Measurements from ENCODE around the gene PTPRR.

Gene PTPRR

DNA sequence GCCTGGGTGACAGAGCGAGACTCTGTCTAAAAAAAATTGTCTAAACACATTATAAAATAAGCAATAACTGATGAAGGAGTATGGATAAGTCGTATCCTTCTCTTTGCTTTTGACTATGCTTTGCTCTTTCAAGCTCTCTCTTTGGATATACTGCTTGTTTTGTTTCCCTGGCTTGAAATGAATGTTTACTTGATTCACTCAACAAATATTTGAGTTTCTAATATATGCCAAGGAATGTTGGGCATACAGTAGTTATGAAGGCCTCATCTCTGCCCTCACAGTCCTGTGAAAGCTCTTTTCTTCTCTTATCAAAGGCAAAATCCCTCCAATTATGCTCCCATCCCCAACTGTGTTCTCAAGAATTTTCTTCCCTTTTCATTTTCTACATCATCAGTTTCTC lies 123.5 kb downstream of the PTPRR start:
- DNase-seq (ENCODE audit: low read depth) = no peak

DNA sequence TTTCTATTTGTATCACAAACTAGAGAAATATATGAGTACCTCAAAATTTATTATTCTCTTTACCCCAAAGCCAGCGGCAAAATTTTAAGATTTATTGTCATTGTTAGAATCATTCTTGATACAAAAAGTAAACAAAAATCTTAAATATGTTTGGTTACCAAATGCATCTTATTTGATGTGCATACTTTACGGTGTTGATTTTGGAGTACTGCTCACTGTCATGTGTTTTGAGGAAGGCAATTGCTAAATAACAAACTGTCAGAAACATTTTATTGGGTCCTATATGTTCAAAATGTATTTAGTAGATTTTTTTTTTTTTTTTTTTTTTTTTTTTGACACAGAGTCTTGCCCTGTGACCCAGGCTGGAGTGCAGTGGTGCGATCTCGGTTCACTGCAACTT lies 124.9 kb downstream of the PTPRR start:
- DNase-seq (ENCODE audit: low read depth) = no peak

DNA sequence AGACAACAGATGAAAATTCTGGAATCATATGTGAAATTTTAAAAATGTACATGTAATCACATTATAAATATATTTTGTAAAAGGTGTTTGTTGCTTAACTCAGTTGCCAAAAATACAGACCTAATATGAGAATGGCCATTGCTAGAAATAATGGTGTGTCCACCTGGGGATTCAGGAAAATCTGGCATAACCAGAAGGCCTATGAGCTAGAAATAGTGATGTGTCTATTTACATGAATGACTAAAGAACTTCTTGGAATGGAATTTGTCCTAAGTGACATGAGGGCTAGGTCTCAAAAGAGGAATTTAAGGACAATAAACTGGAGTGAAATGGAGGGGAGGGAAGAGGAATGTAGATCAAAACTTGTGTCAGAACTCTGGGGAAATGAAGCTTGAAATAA lies 126.4 kb downstream of the PTPRR start:
- no peak for DNase-seq (ENCODE audit: low read depth)

DNA sequence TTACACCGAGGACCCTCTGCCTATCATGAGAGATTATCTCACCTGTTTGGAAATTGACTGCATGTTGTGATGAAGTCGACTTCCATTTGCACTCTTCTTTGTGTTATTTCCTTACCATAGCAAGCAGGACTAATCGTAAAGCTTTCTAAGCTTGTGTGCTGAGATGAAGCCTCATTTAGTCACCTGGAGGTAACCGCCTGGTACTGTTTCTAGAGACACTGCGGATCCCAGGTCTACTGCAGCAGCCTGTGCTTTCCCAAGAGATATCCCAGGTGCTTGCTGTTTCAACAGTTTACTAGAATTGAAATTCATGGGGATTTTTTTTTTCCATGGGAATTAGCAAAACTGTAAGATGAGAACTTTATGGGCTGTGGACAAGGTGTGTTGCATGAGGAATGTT lies 131.8 kb downstream of the PTPRR start:
- no peak for DNase-seq (ENCODE audit: low read depth)

DNA sequence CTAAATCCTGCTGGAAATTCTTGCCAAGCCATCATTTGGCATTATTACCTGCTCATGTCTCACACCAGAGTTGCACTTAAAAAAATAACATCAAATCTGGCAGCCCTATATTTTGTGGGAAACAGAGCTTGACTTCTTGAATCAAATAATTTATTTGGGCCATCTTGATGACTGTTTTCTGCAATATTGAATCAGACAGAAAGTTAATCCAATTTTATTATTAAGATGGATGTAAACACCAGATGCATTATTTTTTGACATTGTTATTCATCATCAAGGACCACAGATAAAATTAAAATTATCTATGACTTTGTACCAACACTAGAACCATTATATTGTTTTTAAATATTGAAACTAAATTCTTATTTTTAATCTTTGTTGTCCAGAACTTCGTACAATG lies 132.9 kb downstream of the PTPRR start:
- DNase-seq (ENCODE audit: low read depth) = no peak

DNA sequence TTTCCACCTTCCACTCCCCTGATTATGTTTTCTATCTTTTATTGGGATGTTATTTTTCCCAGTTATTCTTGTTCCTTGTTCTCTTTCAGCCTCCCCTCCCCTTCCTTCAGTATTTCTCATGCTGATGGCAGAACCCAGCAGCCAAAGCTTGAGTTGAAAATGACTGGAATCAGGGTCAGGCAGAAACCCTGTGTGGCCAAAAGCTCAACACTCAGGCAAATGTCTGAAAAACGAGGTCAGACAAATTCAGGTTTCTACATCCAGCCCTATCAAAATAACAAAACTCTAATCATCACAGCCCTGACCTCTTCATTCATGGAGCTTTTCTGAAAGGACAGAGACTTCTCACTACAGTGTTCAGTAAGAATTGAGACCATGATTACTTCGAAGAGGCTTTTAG lies 134.6 kb downstream of the PTPRR start:
- no peak for DNase-seq (ENCODE audit: low read depth)

DNA sequence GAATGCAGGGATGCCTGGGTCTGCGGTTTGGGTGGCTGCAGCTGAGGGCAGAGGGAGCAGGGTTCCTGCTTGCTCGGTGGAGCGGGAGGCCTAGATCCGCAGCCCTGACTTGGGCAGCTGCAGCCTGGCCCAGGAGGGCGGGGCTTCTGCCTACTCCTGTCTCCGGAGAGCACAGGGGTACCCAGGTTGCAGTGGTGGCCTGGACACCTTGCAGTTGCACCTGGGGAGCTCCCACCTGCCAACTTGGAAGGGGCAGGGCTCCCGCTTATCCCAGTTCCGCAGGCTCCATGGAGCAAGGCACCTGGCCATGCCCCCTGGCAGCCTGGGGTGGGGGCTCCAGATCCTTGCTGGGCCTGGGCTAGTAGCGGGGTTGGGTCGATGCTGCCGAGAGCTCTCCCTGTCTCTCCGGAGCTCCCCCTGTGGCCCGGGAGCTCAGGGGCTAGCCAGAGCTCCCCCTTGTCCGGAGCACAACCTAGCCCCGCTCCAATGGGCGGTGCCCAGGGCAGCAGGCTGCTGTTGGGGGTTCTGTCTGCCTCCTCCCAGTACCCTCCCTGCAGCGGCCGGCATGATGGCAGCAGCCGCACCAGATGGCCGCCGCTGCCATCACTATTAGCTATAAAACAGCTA lies 136.4 kb downstream of the PTPRR start:
- no peak for DNase-seq (ENCODE audit: low read depth)

DNA sequence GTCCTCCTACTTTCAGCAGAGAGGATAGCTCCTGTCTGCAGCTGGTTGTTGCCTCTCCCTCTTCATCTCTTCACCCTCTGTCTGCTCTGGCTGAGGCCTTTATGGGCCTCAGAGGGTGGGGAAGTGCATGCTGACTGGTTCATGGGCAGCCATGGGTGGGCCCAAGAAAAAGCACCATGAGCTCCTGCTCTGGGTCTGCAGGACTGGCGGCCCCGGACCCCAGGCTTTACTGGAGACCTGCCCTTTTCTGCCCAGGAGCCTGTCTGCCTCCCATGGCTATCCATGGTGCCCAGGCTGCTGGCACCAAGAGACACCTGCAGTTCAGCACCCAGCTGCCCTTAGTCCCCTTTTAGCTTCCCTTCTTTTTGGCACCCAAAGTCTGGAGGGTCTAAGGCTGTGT lies 137.1 kb downstream of the PTPRR start:
- DNase-seq (ENCODE audit: low read depth) = no peak

DNA sequence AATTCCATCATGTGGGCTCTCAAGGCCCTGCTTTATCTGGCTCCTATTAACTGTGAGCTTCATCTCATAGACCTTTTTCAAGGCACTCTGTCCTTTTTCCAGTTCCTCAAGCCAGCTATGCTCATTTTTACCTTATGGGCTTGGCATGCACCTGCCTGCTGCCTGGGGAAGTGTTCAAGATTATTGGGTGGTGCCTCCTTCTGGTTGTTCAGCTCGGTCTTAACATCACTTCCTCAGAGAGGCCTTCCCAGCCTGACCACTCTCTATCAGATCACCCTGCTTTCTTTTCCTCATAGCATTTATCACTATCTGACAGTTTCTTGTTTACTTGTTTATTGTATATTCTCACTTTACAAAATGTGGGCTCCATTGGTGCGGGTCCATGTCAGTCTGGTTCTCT lies 141.3 kb downstream of the PTPRR start:
- DNase-seq (ENCODE audit: low read depth) = no peak

DNA sequence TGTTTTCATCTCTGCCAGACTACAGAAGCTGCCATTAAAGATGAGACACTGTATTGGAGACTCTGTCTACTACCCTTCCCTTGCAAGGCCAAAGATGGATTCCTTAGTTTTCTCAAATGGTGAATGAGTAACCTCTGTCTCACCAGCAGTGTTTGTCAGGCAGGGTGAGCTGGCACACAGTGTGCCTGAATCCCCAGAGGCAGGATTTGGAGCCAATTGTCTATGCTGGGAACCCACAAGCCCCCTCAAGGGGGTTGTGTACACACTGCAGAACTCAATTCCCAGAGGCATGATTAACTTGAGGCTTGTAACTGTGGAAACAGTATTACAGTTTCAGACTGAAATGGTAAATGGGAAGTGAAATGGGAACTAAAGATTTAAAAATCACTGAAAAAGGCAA lies 146.5 kb downstream of the PTPRR start:
- no peak for DNase-seq (ENCODE audit: low read depth)

DNA sequence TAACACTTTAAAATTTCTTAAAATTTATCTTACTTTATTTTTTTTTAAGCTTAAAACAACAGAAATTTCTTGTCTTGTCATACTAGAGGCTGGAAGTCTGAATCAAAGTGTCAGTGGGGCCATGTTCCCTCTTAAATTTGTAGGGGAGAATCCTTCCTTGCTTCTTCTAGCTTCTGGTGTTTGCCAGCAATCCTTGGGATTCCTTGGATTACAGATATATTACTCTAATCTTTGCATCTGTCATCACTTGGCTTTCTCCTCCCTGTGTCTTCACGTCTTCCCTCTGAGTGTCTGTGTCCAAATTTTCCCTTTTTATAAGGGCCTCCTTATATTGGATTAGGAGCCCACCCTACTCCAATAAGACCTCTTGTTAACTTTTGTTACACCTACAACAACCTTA lies 147.7 kb downstream of the PTPRR start:
- no peak for DNase-seq (ENCODE audit: low read depth)

DNA sequence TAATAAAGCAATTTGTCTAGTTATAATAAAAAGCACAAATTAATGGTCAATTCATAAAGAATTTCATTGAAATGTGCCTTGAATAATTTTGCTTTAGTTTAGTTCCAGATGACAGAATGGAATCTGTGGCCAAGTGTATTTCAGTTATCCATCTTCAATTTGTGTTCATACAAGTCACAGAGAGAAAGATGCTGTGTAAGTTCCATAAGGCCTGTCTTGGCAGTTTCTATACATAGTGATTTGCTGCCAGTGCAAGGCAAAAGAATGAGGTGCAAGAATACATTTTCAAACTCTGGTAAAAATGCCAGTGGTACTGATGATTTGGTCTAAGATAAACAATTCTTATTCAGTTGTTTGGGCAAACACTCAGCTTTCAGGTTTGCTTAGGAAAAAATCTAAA lies 149.0 kb downstream of the PTPRR start:
- DNase-seq (ENCODE audit: low read depth) = no peak

DNA sequence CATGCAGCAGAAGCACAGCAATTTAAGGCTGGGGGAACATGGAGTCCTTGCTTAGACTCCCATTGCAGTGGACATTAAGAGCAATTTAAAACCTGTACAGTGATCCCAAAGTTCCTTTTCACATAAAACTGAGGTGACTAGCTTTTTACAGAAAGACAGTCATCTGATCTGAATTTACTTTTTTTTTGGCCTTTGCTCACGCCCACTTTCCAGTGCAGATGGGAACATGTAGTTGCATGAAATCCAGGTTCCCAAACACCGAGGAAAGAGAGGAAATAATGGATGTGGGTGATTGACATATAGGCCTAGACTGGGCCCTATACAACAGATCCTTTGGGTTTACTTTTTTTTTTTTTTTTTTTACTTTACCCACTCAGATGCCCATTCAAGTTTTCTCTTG lies 156.9 kb downstream of the PTPRR start:
- DNase-seq (ENCODE audit: low read depth) = no peak

DNA sequence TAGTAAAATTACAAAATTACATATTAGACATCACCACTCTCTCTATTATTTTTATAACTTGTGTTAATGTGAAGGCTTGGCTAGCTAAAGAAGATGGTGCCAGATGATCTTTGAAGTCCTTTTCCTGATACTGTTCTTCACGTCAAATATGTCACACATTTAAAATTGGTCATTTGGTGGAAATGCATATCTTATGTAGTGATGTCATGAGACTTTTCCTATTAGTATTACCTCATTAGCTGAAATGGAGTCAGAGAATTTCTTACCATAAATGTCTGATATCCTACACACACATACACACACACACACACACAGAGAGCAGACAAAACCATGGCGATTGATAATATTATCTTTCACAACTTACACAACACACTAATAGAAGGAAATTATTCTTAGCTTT lies 158.5 kb downstream of the PTPRR start:
- no peak for DNase-seq (ENCODE audit: low read depth)

DNA sequence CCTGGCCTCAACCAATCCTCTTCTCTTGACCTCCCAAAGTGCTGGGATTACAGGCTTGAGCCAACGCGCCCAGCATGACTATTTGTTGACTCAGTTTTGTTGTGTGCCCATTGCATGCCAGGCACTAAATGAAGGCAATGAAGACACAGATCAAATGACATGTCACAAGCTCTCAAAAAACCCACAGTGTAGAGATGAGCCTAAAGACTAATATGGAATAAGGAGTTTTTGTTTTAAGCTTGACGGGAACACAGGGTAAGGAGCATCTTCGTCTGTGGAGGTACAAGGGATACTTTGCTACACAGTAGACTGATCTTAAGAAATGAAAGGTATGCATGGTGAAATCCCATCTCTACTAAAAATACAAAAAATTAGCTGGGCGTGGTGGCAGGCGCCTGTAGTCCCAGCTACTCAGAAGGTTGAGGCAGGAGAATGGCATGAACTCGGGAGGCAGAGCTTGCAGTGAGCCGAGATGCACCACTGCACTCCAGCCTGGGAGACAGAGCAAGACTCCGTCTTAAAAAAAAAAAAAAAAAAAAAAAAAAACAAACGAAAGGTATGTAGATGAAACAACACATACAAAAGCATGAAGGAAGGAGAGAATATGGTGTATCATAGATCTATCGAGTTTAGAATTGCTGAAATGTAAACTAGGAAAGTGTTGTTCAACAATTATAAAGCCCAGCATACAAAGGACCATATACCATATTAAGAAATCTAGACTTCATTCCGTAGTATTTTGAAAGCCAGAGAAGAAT lies 161.2 kb downstream of the PTPRR start:
- no peak for DNase-seq (ENCODE audit: low read depth)

DNA sequence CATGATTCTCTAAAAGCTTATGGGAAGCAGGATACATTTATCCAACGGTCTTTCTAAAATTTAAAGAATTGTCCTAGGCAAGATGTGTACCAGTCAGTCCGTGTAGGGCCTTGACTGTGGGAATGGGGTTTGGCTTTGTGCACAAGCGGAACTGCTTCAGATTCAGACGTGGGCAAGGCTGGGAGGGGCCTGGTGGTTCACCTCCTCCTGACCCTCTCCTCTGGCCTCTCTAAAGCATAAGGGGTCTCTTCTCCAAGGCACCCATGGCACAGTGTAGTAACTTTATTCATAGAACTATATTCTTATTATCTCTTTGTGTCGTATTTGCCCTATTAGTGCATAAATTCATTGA lies 162.1 kb downstream of the PTPRR start:
- DNase-seq (ENCODE audit: low read depth) = no peak

DNA sequence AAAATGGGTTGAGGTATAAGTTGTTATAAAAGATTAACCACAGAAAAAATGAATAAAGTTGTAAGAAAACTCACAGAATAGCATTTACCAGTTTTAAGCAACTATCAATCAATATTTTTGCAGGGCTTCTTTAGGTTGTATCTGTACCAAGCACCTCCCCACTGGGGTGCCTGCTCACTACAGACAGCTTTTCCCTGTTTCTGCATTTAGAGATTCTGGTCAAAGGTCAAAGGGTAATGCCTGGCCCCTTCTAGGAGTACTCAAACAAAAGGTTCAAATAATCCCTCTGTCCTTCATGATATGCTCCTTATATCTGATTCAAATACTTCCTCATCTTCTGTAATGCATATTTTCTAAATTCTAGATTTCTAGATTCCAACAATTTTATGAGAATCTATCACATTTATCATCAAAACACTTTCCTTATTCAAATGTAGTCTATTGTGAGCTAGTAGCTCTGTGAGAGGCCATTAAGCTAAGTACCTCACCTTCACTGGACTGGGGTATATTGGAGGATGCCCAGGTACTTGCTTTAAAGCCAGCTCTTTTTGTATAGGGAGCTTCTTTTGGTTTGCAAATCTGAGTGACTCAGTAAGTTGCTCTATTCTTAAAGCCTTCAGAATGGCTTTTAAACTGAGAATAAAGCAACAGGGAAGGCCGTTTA lies 162.6 kb downstream of the PTPRR start:
- DNase-seq (ENCODE audit: low read depth) = no peak

DNA sequence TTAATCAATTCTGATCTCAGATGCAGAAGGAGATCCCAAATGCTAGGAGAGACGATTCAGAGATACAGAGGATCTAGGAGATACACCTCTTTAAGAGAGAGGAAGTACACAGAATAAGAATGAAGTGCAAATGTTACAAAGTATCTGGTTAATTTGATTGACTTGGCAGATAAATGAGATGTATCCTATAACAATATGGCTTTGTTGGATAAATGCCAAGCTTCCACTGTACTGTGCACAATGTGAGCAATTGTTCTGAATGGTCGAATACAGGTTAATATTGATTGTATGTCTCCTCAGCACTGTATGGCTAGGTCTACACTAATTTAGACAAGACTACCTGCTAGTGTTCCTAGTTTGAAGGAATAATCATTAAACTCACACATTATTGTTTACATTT lies 163.7 kb downstream of the PTPRR start:
- no peak for DNase-seq (ENCODE audit: low read depth)

DNA sequence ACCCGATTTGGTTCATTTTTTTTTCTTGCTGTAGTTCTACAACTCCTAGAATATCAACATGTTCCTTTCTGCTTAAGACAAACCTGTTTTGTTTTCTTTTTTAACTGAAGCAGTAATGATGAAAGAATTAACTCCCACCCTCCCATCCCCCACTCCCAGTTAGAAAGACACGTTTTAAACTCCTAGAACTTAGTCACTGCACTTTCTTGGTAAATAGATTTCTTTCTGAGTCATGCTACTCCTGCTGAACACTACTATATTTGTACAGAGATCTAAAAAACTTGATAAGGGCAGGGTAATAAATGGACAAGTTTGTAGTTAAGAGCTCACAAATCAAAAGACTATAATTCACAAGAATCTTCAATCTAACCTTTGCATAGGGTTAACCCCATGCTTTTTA lies 164.4 kb downstream of the PTPRR start:
- no peak for DNase-seq (ENCODE audit: low read depth)

DNA sequence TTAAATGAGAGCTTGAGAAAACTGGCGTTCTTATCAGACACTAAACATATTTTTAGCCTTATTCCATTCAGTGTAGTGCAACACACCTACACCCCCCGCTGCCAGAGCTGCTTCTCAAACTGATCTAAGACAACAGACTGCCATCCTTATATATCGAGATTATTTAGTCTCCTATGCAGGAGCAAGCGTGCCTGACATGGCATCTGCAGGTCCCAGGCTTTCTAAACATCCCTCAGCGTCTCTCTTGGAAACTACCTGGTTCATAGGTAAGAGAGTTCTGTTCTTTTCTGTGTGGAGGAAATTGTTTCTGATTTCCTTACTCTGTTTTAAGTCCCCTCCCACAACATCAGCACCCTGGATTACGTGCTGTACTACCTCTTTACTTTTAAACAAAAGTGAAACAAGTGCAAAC lies 166.2 kb downstream of the PTPRR start:
- no peak for DNase-seq (ENCODE audit: low read depth)

DNA sequence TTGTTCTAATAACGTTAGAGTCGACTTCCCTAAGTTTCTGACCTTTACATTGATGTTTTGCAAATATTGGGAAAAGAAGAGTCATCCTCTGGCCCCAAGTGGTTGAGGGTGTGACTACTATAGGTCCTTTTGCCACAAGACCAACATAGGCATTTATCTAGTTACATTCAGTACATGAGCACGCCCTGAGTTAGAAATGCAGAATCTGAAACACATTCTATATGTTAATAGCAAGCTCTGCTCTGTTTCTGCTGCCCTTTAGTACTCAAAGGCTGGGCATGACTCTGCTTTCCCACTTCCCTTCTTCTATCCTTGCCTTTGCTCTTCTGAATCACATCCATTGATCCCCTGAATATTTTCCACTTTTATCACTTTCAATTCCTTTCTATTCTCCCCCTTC lies 168.2 kb downstream of the PTPRR start:
- no peak for DNase-seq (ENCODE audit: low read depth)

DNA sequence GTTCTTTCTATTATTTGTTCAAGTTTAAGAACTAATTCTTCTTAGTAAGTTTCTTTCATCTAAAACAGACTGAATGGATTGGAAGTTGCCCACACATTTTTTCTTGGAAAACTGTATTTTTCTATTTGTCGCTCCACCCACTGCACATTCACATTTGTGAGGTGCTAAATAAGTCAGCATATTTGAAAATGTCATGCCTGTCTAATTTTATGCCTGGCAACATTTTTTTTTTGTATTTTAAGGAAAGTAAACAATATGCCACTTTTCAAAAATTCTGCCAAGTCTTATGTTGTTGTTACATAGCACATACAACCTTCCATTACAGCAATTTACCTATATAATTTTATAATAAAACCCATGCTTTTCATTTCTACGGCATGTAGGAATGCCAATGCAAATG lies 170.6 kb downstream of the PTPRR start:
- DNase-seq (ENCODE audit: low read depth) = no peak

DNA sequence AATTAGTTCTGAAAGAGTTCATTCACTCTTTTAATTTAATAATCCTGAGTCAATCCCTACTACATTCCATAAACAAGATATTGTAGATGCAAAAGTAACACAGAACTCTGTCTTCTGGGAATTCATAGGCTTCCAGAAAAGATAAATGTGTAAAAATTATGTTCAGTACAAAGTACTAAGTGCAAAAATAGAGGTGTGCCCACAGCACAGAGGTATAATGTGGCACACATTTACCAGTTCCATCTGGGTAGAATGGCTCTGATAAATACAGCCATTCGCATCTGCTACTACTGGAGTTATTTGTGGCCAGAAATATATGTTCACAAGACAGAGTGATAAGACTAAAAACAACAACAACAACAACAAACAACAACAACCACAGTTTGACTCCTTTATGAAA lies 171.7 kb downstream of the PTPRR start:
- DNase-seq (ENCODE audit: low read depth) = no peak

All from stimulated activated CD8-positive, alpha-beta memory T cell treated with anti-CD3 and anti-CD28 coated beads, Interleukin-15, amount 100 ng/mL, for 24 hours (primary cell).